Subcutaneous adipose tissue (tissue), 4 donors: Measurements from ENCODE around the gene PRR5. TPM values are rescaled to one million over a fixed set of nuclear protein-coding genes. Genes with fewer than 3 reads are reported as not detected.

Experiments
- total RNA-seq, 4 donors: library from RNA; depleted of rRNA; stranded (reverse); fragments of >200 nt; gene quantifications; one replicate each; pipeline ENCODE4 v1.1.0, GENCODE V29; 2016
- TF ChIP-seq, protein P1 (sequence below): fragments of 450-650 bp; IDR thresholded peaks from one replicate; pipeline ENCODE4 v1.5.1; 2016; ENCODE audit warnings: low read depth, mild to moderate bottlenecking, control low read depth, antibody characterized with exemption, moderate library complexity

PRR5 gene
- total RNA-seq, 4 donors from 2014 or later, result 14.3 to 152 (median 30.3) TPM

DNA sequence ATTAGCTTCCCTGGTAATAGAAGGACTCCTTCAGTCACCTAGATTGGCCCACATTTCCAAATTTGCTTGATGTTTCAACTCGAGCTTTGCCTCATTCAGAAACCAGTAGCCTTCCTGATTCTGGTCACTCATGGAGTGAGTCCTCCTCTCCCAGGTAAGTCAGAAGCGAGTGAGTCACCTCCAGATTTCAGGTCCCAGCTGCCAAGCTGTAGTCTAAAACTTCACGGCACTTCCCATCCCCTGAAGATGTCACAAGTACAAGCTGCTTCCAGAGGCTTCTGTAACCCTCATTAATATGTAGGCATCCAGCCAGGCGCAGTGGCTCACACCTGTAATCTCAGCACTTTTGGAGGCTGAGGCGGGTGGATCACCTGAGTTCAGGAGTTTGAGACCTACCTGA, 73.9 kb downstream of the PRR5 start:
- TF ChIP-seq, protein P1, sequence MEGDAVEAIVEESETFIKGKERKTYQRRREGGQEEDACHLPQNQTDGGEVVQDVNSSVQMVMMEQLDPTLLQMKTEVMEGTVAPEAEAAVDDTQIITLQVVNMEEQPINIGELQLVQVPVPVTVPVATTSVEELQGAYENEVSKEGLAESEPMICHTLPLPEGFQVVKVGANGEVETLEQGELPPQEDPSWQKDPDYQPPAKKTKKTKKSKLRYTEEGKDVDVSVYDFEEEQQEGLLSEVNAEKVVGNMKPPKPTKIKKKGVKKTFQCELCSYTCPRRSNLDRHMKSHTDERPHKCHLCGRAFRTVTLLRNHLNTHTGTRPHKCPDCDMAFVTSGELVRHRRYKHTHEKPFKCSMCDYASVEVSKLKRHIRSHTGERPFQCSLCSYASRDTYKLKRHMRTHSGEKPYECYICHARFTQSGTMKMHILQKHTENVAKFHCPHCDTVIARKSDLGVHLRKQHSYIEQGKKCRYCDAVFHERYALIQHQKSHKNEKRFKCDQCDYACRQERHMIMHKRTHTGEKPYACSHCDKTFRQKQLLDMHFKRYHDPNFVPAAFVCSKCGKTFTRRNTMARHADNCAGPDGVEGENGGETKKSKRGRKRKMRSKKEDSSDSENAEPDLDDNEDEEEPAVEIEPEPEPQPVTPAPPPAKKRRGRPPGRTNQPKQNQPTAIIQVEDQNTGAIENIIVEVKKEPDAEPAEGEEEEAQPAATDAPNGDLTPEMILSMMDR, result no peak

DNA sequence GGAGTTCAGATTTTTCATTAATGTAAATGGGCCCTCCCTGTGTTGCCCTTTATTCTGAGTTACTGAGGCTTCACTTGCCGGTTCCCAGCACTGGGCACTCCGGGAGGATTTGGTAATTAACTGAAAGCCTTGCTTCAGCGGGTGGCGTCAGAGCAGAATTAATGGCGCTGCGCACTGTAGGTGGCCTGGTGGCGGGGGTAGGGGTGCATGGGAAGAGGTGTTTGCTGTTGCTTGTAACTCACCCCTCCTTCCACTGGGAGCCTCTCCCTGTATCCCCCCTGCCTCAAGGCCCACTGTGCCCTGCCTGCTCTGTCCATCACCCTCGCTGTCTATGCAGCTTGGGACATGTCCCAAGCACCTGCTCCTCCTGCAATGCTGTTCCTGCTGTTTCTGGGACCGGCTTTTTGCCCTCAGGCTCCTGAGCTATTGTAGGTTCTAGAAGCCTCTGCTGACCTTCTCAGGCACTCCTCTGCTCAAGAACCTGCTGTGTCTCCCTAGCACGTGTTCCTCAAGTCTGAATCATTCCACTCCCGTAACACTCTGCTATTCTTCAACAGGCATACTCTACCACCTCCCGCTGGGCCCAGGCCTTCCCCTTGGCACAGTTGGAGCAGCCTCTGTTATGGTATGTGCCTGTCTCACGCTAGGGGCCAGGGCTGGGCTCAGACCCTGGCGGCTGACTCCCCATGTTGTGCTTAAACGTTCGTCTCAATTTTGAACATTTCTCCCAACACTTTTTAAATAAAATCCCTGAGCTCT, 74.8 kb downstream of the PRR5 start:
- TF ChIP-seq, protein P1, result no peak

DNA sequence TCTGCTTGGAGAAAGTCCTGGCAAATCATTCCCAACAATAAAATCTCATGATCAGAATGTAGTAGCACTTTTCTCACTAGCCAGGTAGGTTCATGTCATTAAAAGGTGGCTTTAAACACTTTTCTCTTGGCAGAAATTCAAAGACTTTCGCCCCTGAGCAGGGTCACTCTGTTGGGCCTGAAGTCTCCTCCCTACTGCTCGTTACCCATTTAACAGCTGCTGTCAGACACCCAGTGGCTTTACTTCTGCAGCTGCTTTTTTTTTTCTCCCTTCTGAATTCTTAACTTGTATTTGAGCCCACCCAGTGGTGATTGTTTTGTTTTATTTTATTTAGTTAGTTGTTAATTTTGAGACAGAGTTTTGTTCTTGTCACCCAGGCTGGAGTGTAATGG, 75.4 kb downstream of the PRR5 start:
- TF ChIP-seq, protein P1, result no peak

DNA sequence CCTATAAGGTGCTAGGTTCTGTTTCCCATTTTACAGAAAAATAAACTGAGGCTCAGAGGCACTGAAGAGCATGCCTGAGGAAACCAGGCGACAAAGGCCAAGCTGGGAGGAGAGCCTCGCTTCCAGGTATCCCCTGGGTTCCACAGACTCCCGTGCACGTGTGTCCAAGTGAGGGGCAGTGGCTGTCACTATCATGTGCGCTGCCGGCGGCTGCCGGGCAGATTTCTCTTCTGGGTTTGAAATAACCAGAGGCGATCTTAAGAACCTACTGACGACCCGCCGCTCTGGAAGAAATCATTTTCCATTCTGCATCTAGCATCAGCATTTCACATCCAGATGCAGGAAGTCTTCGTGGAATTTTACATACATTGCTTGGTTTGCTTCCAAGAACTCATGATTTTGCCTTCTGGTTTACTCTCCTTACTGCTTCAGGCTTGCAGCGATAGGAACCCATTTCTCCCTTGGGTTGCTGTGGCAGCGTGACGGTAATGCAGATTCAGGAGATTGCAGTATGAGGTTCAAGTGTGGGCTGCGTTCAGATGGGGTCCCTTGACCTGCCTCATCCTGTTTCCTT, 79.0 kb downstream of the PRR5 start:
- TF ChIP-seq, protein P1, result no peak

DNA sequence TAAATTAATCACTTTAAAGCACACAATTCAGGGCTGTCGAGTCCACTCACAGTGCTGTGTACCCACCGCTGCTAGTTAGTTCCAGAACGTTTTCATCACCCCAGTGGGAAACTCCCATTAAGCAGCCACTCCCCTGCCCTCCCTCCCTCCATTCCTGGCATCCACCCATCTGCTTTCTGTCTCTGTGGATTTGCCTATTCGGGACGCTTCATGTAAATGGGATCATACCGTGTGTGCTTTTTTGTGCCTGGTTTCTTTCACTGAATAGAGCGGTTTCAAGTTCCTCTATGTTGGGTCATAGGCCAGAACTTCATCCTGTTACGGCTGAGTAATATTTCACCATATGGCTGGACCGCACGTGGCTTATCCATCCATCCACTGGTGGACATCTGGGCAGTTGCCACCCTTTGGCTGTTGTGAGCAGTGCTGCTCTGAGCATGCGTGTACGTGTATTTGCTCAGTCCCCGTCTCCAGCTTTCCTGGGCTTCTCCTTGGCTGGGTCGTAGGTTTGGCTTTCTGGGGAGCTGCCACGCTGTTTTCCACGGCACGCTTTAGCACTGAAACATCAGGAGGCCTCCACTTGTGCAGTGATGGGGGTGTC, 80.5 kb downstream of the PRR5 start:
- TF ChIP-seq, protein P1, result no peak

DNA sequence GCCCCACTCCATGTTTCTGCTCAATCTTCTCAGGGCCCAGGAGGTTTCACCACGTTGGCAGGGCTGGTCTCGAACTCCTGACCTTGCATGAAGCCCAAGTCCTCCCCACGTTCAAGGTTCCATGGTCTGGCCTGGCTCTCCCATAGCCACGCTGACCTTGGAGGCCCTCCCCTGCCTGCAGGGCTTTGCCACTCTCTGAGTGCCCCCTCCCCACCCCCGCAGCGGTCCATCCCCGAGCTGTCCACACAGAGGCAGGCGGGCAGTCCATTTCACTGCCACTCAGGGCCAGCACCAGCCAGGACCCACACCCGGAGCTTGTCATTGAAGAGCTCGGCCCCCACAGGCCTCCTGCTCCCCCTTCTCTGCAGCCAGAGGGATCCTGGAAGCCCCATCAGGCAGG, 81.1 kb downstream of the PRR5 start:
- TF ChIP-seq, protein P1, result no peak

DNA sequence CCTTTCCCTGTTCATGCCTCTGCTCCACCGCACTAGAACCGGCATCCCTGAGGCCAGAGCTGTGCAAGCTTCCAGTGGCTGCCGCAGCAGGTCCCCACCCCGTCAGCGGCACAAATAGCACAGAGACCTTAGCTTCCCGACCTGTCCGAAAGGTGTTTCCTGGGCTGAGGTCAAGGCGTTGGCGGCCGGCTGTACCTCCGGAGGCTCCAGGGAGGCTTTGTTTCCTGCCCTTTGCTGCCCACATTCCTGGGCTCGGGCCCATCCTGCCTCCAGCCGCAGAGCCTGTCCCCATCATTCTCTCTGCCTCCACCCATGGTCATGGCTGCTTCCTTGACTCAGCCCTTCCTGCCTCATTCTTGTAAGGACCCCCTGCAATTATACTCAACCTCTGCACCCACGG, 81.6 kb downstream of the PRR5 start:
- TF ChIP-seq, protein P1, result no peak
